Neural cell (in vitro differentiated cells): ENCODE results near the gene RSBN1. TPM values are rescaled to one million over a fixed set of nuclear protein-coding genes. Genes with fewer than 3 reads are reported as not detected.

Experiments
- H2AFZ ChIP-seq: fragments of 200-600, 300-800 bp; sonication (generic), shearing (Covaris generic); 2 replicates; pipeline ENCODE4 v1.6.0; 2014; ENCODE audit warnings: low read depth, mild to moderate bottlenecking, antibody characterized with exemption, low read length, moderate library complexity
- H3F3A ChIP-seq: fragments of 200-600 bp; shearing (Covaris generic); 2 replicates; pipeline ENCODE4 v1.6.1; 2016; ENCODE audit warnings: mild to moderate bottlenecking, moderate library complexity, mixed read lengths, antibody characterized with exemption, low read length; ENCODE audit not compliant: insufficient read depth, poor library complexity, severe bottlenecking
- H3K27ac ChIP-seq: fragments of 200-600, 300-800 bp; sonication (generic), shearing (Covaris generic); 2 replicates; pipeline ENCODE4 v1.5.1; 2014; ENCODE audit warnings: mild to moderate bottlenecking, low read length, moderate library complexity
- H3K27me3 ChIP-seq: fragments of 300-800, 200-600 bp; sonication (generic), shearing (Covaris generic); 2 replicates; pipeline ENCODE4 v1.6.0; 2014; ENCODE audit warnings: mild to moderate bottlenecking, low read depth, low read length, moderate library complexity; ENCODE audit not compliant: insufficient read depth
- H3K36me3 ChIP-seq: fragments of 300-800, 200-600 bp; sonication (generic), shearing (Covaris generic); 2 replicates; pipeline ENCODE4 v1.5.1; 2014; ENCODE audit warnings: mild to moderate bottlenecking, antibody characterized with exemption, low read length, moderate library complexity; ENCODE audit not compliant: insufficient read depth
- H3K4me2 ChIP-seq: fragments of 300-800, 200-600 bp; sonication (generic), shearing (Covaris generic); 2 replicates; pipeline ENCODE4 v1.6.0; 2014; ENCODE audit warnings: mild to moderate bottlenecking, low read length
- H3K4me3 ChIP-seq: fragments of 300-800, 200-600 bp; sonication (generic), shearing (Covaris generic); 2 replicates; pipeline ENCODE4 v1.5.1; 2014; ENCODE audit warnings: mild to moderate bottlenecking, low read length, moderate library complexity
- H3K79me2 ChIP-seq: fragments of 200-600 bp; shearing (Covaris generic); replicated peaks from 2 replicates; pipeline ENCODE4 v1.6.0; 2014; ENCODE audit warnings: mild to moderate bottlenecking, low read length, moderate library complexity; ENCODE audit not compliant: insufficient read depth
- H3K9ac ChIP-seq: fragments of 300-800, 200-600 bp; sonication (generic), shearing (Covaris generic); 2 replicates; pipeline ENCODE4 v1.6.1; 2016; ENCODE audit warnings: mild to moderate bottlenecking, low read length, mixed read lengths
- H3K9me2 ChIP-seq: fragments of 200-600 bp; shearing (Covaris generic); 2 replicates; pipeline ENCODE4 v1.6.1; 2016; ENCODE audit warnings: mild to moderate bottlenecking, low read length, mixed read lengths; ENCODE audit not compliant: insufficient read depth
- H3K9me3 ChIP-seq: fragments of 200-600, 300-800 bp; sonication (generic), shearing (Covaris generic); 2 replicates; pipeline ENCODE4 v1.6.1; 2016; ENCODE audit warnings: mild to moderate bottlenecking, mixed run types, low read length, moderate library complexity, mixed read lengths
- H4K20me1 ChIP-seq: fragments of 200-600 bp; shearing (Covaris generic); 2 replicates; pipeline ENCODE4 v1.6.1; 2016; ENCODE audit warnings: mild to moderate bottlenecking, mixed run types; ENCODE audit not compliant: insufficient read depth
- CTCF ChIP-seq: fragments of 450-650 bp; IDR thresholded peaks from 2 replicates; pipeline ENCODE4 v1.5.1; 2014; ENCODE audit warnings: antibody characterized with exemption, mild to moderate bottlenecking, moderate library complexity; ENCODE audit not compliant: poor library complexity, severe bottlenecking
- EP300 ChIP-seq: fragments of 450-650 bp; conservative IDR thresholded peaks from 2 replicates; pipeline ENCODE4 v1.6.1; 2014; ENCODE audit warnings: antibody characterized with exemption, mild to moderate bottlenecking, moderate library complexity; ENCODE audit not compliant: poor library complexity, severe bottlenecking
- EZH2 ChIP-seq: fragments of 200-600, 300-800 bp; shearing (Covaris generic), sonication (generic); IDR thresholded peaks from 2 replicates; pipeline ENCODE4 v1.6.1; 2014; ENCODE audit warnings: antibody characterized with exemption, low read length, borderline replicate concordance, mild to moderate bottlenecking; ENCODE audit not compliant: insufficient read depth, poor library complexity, severe bottlenecking
- MXI1 ChIP-seq: fragments of 450-650 bp; conservative IDR thresholded peaks from 2 replicates; pipeline ENCODE4 v1.6.1; 2014; ENCODE audit warnings: antibody characterized with exemption, mild to moderate bottlenecking; ENCODE audit not compliant: poor library complexity, severe bottlenecking
- POLR2AphosphoS5 ChIP-seq: IDR thresholded peaks from 2 replicates; pipeline ENCODE4 v1.6.1; 2012
- RAD21 ChIP-seq: fragments of 450-650 bp; conservative IDR thresholded peaks from 2 replicates; pipeline ENCODE4 v1.6.1; 2014; ENCODE audit warnings: antibody characterized with exemption, mild to moderate bottlenecking, moderate library complexity
- REST ChIP-seq: IDR thresholded peaks from 2 replicates; pipeline ENCODE4 v1.6.1; 2012; ENCODE audit warnings: borderline replicate concordance
- SMC3 ChIP-seq: fragments of 450-650 bp; conservative IDR thresholded peaks from 2 replicates; pipeline ENCODE4 v1.6.1; 2014; ENCODE audit warnings: antibody characterized with exemption, mild to moderate bottlenecking, moderate library complexity; ENCODE audit not compliant: poor library complexity
- TAF1 ChIP-seq: IDR thresholded peaks from 2 replicates; pipeline ENCODE4 v1.6.1; 2012; ENCODE audit warnings: low read depth
- polyA plus RNA-seq: library from polyadenylated mRNA; depleted of rRNA; stranded (reverse); fragments of >200 nt; gene quantifications from 2 replicates; pipeline ENCODE4 v1.2.3, GENCODE V29; 2014

The RSBN1 gene
- polyA plus RNA-seq, 1 donor from 2014 or later: 33.7 TPM

- no peak overlapping the region for H3K9ac ChIP-seq
- H3K4me3 ChIP-seq: no peak overlapping the region
- H3K27ac ChIP-seq: no peak overlapping the region
- H3K9me3 ChIP-seq: no peaks in the 10 kb centered on the region
- no peaks in the 10 kb centered on the region for H3K36me3 ChIP-seq
- no peaks in the 10 kb centered on the region for H3K27me3 ChIP-seq
- peaks cover 4% of the 10 kb centered on the region for H3F3A ChIP-seq
- H3K4me2 ChIP-seq: no peak overlapping the region
- H4K20me1 ChIP-seq: peaks cover 3% of the 10 kb centered on the region
- no peaks in the 10 kb centered on the region for H3K9me2 ChIP-seq
- H2AFZ ChIP-seq: no peak overlapping the region
- TF ChIP-seq REST (no peak), SMC3 (no peak), EP300 (no peak), TAF1 (no peak), CTCF (no peak), POLR2AphosphoS5 (no peak)
- peaks cover 70% of the 10 kb centered on the region for H3K79me2 ChIP-seq
Observed at GRCh38 chr1:113786069-113786468, 26.2 kb downstream of the RSBN1 start.

GRCh38 chr1:113784104-113784779, 28.0 kb downstream of the RSBN1 start:
- Histone ChIP-seq H4K20me1 (peaks cover 3% of the 10 kb centered on the region), H3K9me2 (no peaks in the 10 kb centered on the region), H3K9ac (no peak overlapping the region), H3K4me2 (no peak overlapping the region), H3K27me3 (no peaks in the 10 kb centered on the region), H3K4me3 (no peak overlapping the region), H3K9me3 (no peaks in the 10 kb centered on the region), H3F3A (peaks cover 4% of the 10 kb centered on the region), H3K79me2 (peaks cover 77% of the 10 kb centered on the region), H3K36me3 (no peaks in the 10 kb centered on the region), H3K27ac (no peak overlapping the region), H2AFZ (no peak overlapping the region)
- no peak for TF ChIP-seq TAF1
- no peak for TF ChIP-seq SMC3
- TF ChIP-seq EZH2: no peak
- no peak for TF ChIP-seq CTCF
- TF ChIP-seq REST: no peak
- TF ChIP-seq EP300: no peak
- TF ChIP-seq POLR2AphosphoS5: no peak
- no peak for TF ChIP-seq MXI1
- TF ChIP-seq RAD21: no peak
